Retina (tissue), 1 donor: ENCODE data around the gene TLR8.

Experiments used
- DNase-seq: peaks from one replicate; pipeline ENCODE4 v3.0.0-alpha.2; 2016

TLR8 gene

DNA sequence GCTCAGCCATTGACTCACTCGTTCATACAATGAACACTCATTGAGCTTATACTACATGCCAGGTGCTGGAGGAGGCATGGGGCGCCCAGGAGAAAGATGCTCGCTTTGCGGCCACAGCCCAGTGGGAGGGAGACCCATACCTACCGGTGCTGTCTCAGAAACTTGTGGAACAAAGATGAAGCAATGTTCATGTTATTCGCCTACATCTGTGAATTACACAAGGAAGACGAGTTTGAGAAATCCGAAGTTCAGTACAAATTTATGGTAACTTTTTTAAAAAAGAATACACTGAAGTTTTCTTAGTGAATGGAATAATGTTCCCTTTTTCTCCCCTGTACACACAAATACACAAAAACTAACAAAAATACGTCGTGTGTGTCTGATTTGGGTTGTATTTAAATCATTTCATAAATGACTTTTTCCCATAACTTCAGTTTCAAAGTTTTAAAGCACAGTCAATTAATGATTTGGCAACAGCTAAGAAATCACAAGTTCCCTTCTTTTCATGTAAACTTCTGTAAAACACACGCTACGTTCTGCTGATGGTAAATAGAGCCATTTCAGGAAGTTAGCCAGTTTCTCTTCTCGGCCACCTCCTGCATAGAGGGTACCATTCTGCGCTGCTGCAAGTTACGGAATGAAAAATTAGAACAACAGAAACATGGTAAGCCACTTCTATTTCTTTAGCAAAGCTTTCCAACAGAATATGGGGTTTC is at the start of gene TLR8:
TLR8 (plus strand) TSS at position 575 of the 716 bp plus-strand sequence; CDS start at position 662, 87 bp downstream.
- no peak for DNase-seq

GRCh38 chrX:12865359-12865758 is 41.1 kb upstream of the TLR8 start:
- DNase-seq: no peak

- DNase-seq: no peak
Measured at GRCh38 chrX:12866451-12867377, 39.7 kb upstream of the TLR8 start, which contains the start of gene TLR7. Gene TLR7, plus strand, starts transcription at chrX:12867072. Its CDS starts 507 bp downstream, at chrX:12867579.

DNA sequence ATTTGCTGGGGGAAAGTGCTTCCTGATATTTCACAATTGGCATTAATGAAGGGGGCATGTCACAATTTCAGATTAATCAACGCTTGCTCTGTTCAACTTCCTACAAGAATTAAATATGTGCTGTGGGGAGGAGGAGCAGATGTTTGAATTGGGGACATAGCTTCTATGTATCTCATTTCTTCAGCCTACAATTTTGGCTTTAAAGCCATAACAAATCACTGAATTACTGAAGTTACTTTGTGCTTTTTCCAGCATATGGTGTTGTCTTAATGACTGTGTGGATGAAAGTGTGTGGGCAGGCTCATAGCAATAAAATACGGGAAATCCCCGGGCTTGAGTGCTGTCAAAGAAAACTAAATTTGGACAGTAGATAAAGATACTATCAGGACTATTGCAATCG is 38.7 kb upstream of the TLR8 start:
- no peak for DNase-seq

- no peak for DNase-seq
Measured at GRCh38 chrX:12868747-12869146, 37.7 kb upstream of the TLR8 start.

DNA sequence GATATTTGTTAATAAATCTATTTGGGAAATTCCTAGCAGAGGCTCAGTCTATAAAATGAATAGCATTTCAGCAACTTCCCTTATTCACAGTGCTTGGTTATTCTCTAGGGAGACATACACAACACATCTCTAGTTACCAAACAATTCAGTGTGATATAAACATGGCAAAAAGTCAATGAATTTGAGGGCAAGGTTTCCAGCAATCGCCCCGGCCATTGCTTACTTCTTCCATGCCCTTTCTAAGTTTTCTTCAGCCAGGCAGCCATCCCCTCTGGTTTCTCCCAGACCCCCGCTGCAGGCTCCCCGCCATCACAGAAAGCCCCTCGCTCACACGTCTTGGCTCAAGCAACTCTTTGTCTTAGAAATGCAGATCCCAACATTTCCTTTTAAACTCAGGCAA is 35.2 kb upstream of the TLR8 start:
- DNase-seq: no peak

DNA sequence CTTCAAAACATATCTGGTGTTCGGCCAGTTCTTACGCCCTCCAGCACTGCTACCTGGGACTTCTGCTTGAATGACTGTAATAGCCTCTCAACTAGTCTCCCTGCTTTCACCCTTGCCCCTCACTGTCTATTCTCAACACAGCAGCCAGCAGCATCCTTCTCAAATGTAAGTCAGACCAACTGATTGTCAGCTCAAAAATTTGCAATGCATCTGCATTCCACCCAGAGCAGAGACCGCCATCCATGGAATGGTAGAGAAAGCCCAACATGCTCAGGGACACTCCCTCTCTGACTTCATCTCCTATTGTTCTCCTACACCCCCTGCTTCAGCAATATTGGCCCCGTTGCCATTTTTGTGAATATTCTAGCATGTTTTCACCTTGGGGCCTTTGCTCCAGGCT is 33.7 kb upstream of the TLR8 start:
- DNase-seq: no peak

DNA sequence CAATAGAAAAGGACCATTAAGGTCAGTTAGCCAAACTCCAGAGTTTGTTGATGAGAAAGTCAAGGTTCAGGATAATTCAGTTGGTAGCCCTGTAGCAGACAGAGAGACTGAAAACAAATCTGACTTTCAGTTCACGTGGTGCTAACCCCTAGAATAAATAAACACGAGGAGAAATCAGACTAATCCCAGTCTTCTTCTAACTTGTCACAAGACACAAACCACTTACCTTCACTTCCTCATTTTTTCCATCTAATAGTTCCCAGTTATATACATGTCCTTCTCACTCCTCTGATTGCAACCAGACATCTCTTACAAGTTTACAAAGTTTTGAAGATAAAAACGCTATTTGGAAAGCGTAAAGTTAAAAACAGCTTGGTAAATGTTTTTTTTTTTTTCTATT is 31.8 kb upstream of the TLR8 start:
- DNase-seq: no peak

DNA sequence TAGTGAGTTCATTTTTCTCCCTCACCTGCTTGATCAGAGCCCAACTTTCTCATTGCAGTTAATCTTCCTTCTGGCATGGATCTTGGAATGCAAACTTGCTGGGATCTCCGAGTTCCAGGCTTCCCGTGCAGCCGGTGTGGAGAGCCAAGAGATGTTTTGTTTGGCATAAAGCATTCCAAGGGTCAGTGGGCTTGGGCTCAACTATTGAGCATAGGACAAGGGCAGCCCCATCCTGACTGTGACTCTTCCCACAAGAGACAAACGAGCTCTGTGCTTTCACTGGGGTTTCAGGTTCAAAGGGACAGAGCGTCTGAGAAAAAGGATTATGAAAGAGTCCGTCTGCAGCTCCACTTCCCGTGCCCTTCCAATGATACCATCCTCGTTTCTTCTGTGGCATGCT is 29.0 kb upstream of the TLR8 start:
- DNase-seq: no peak

DNA sequence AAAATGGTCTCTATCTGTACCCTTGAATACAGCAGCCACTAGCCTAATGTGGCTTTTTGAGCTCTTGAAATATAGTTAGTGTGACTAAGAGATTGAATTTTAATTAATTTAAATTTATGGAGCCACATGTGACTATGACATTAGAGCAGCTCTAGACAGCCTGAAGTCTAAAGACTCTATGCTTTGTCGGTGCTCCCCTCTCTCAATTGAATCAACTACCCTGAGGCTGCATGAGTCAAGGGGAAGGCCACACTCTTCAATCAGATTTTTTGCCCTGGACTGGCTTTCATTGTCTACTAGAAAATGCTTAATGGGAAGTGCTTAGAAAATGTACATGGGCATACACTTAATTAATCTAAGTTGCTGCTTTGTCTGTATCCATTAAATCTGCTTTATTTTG is 27.9 kb upstream of the TLR8 start:
- no peak for DNase-seq

DNA sequence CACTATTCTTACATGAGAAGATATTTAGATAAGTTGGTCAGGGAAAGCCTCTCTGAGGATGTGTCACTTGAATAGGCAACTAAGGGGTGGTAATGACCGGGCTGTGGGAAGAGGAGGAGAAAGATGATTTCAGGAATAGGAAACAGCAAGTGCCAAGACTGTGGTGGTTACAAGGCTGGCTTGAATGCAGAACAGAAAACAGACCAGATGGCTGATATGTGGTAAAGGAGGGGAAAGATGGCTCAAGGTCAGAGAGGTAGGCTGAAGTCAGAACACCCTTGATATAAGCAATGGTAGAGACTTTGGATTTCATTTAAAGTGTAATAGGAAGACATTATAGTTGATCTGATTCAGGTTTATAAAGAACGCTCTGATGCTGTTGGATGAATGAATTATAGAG is 24.5 kb upstream of the TLR8 start:
- no peak for DNase-seq

GRCh38 chrX:12885508-12885907 is 20.9 kb upstream of the TLR8 start:
- DNase-seq: no peak

GRCh38 chrX:12886545-12886944 is 19.9 kb upstream of the TLR8 start:
- DNase-seq: no peak

DNA sequence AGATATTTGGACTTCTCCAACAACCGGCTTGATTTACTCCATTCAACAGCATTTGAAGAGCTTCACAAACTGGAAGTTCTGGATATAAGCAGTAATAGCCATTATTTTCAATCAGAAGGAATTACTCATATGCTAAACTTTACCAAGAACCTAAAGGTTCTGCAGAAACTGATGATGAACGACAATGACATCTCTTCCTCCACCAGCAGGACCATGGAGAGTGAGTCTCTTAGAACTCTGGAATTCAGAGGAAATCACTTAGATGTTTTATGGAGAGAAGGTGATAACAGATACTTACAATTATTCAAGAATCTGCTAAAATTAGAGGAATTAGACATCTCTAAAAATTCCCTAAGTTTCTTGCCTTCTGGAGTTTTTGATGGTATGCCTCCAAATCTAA is 19.3 kb upstream of the TLR8 start:
- DNase-seq: no peak

DNA sequence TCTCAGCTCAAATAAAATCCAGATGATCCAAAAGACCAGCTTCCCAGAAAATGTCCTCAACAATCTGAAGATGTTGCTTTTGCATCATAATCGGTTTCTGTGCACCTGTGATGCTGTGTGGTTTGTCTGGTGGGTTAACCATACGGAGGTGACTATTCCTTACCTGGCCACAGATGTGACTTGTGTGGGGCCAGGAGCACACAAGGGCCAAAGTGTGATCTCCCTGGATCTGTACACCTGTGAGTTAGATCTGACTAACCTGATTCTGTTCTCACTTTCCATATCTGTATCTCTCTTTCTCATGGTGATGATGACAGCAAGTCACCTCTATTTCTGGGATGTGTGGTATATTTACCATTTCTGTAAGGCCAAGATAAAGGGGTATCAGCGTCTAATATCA is 18.7 kb upstream of the TLR8 start:
- DNase-seq: no peak

DNA sequence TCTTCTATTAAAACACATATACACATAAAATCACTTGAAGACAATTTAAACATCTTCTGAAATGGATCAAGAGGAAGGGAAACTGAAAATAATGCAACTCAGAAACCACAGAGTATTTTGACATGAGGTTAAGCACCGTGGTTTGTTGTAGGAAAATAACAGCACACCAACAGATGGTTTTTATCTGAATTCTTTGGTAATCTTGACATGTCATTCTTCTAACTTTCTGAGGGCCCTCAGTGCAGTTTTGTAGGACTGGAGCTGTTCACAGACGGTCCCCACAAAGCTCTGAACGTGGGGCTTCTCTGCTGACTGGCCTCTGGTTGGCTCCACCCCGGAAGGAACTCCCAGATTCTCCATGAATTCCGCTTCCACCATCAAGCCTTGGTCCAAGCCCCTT is 16.0 kb upstream of the TLR8 start:
- DNase-seq: no peak

DNA sequence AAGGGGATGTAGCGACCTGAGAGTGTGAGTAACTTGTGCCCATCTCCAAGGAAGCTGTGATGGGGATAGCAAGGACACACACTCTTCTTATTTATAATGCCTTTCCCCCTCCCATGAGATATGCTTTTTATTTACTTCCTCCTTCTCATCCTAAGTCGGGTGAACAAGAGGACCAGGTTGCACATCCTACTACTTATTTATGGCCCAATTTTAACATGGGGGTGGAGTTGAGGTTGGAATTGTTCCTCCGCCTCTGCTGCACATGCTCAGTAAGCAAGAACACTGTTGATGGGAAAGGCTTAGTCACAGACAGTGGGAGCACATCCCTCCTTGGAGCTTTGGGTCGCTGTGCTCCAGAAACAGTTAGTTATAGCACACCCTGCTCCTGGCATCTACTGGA is 15.2 kb upstream of the TLR8 start:
- DNase-seq: no peak

DNA sequence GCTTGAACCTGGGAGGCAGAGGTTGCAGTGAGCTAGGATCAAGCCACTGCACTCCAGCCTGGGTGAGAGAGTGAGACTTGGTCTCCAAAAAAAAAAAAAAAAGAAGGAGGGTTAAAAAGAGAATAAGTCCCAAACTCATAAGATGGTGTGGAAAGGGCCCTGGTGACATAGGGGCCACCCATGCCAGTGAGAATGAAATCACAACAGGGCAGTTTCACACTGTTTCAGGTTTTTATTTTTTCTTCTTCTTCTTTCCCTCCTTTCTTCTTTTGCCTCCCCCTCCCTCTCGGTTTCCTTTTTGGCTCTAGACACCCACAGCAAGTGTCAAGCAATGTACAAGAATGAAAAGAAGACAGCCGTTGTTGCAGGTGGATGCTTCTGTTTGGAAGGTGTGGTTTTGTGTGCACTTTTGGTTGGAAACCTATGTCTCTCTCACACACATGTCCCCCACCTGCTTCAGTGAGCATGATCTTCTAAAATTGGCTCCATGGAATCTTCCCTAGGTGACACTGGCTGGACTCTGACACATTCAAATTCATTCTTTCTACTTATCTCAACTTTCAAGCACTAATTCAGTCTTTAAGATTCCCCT is 14.4 kb upstream of the TLR8 start:
- no peak for DNase-seq

DNA sequence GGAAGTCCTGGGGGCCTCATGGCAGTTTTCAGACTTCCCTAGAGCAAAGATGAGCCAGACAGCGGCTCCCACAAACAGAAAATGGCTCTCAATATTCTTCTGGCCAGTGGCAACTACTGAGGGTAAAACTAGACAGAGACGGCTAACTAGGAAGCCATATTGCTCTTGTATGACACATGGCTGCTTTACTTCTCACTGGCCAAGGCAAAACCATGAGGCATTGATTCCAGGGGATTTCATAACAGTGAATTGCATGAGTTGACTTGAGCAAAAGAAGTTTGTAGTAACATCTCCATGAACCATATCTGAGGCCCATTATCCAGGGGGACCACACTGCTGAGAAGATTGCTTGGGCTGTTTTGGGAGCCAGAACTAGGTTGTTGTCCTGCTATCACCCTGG is 13.7 kb upstream of the TLR8 start:
- no peak for DNase-seq

- peak; percentile 1 for DNase-seq
Measured at GRCh38 chrX:12894074-12895030, 12.1 kb upstream of the TLR8 start.

DNA sequence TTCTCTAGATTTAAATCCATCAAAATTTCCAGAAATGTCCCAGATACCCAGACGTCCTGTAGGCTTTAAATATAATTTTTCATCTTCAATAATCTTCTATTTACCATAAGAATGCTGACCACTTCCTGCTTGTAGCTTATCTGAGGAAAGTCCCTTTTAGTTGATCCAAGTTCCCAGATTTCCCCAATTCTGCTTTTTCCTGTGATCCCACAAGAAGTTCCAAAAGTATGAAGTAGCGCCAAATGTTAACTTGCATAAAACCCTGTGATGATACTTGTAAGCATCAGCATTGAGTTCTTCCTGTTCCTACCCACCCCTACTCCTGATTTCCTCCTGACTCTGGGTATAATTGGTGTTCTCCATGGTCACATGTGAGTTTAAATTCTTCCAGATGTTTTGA is 10.6 kb upstream of the TLR8 start:
- DNase-seq: no peak

DNA sequence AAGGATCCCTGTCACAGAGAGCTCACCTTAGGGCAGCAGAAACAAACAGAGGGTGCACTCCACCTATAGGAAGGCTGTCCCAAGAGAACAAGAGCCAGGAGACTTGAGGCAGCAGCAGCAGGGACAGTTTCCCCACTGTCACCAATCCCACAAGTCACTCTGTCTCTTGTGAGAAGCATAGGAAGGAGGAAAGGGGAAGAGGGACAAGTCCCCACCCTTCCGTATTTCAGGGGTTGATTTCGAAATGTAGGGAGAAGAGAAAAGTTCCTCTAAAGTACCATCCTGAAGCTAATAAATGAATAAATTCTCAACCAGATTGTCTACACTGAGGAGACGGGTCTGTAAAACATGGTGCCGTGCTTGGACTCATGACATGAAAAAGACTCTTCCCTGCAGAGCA is 9.5 kb upstream of the TLR8 start:
- no peak for DNase-seq

DNA sequence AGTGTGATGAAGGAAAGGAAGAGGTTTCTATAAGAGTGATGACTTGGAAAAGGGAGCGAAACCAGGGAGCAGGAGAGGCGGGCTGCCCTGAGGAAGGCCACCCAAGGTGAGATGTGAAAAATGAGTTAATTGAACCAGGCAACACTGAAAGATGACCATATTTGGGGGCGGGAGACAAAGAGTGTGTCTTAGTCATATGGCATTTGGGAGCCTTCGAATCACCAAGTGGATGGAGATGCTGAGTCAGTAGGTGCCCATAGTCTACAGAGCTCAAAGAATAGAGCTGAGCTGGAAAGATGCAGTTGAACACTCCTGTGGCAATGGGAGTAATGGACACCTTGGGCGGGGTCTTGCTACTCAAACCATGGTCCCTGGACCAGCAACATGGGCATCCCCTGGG is 8.3 kb upstream of the TLR8 start:
- no peak for DNase-seq
